T-helper 22 cell (primary cell): Measurements from ENCODE around the gene SPAG8.

Experiments
- DNase-seq: peaks from one replicate; pipeline ENCODE4 v3.0.0-alpha.2; 2020; ENCODE audit warnings: low read depth

SPAG8 gene

DNA sequence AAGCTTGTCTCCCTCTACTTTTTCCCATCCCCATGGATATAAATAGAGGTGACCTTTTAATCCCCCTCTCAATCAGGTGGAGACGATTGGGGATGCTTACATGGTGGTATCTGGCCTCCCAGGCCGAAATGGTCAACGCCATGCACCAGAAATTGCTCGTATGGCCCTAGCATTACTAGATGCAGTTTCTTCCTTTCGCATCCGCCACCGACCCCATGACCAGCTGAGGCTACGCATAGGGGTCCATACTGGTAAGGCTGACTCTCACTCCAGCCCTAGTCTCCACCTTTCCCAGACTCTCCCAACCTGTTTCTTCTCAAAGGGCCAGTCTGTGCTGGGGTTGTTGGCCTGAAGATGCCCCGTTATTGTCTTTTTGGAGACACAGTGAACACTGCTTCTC is 3.6 kb downstream of the SPAG8 start:
- DNase-seq = no peak

DNA sequence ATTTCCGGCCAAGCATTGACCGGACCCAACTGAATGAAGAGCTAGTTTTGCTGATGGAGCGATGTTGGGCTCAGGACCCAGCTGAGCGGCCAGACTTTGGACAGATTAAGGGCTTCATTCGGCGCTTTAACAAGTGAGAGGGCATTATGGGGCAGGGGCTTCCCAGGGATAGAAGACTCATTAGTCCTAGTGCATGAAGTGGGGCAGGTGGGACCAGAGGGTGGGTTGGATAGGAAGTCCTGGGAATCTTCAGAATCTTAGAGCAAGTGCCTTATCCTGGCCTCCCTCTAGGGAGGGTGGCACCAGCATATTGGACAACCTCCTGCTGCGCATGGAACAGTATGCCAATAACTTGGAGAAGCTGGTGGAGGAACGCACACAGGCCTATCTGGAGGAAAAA is 6.0 kb downstream of the SPAG8 start:
- no peak for DNase-seq

DNA sequence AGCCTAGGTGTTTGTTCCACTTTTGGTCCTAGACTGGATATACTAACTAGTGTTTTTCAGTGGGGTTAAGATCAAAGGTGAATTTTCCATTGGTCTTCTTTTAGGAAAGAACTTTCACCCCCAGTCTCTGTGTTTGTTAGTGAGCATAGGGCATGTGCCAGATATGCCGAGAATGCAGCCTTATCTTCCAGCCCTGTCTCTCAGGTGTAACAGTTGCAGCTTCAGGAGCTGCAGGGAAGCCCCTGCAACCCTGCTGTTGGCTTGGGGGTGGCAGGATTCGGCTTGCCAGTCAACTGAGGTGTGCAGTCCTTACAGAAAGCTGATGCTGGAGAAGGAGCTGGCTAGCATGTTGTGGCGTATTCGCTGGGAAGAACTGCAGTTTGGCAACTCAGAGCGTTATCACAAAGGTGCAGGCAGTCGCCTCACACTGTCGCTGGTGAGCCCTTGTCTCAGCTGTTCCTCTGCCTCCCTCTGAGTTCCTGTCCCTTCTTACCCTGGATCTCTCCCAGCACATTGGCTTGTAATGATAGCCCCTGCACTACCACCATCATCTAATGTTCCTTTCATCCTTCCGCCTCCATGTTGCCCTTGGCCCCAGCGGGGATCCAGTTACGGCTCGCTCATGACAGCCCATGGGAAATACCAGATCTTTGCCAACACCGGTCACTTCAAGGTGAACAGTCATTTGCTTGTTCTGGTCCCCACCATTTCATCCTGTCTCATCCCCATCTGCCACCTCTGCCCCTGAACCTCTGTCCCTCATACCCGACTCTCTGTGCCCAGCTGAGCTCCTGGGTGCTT is 10.5 kb downstream of the SPAG8 start:
- no peak for DNase-seq

DNA sequence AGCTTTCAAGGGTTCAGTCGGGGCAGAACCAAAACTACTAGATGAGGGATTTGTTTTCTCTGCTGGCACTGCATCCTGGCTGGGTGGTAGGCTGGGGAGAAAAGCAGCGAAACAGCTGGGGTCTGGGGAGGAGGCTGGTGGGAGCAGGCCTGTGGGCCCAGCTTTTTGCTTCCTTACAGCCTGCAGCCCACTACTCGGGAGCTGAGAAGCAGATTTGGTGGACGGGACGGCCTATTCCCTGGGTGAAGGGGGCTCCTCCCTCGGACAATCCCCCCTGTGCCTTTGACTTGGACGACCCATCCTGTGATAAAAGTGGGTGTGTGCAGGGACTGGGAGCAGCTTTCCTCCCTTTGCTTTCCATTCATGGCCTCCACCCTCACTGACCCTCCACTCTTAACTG is 11.5 kb downstream of the SPAG8 start:
- DNase-seq = no peak

DNA sequence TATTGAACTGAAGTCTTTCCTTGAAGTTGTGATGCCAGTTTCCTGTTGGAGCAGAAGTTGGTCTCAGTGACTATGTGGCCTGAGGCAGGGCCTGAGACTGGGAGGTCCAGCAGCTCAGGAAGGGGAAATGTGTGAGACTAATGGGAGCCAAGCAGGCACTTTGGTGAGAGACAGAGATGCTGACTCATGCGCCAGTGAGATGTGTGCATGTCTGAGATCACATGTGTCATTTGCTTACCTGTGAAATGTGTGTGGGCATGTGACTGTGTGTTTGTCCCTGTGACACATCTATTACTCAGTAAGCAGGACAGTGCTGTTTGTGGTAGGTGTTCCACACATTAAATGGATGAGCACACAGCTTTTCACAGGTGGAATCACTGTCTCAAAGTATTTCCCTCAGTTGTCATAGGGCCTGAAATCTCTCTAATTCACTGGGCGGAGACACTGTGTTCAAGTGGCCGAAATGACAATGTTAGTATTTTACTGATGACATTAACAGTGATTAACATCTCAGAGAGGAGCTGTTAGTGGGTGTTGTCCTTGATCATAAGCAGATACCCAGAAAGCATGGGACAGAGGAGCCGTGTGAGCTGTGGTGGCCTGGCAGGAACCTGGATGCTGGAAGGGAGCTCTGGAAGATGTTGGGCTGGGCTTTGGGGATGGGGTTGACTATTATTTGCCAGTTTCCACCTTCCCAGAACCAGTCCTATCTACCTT is 13.2 kb downstream of the SPAG8 start:
- no peak for DNase-seq

DNA sequence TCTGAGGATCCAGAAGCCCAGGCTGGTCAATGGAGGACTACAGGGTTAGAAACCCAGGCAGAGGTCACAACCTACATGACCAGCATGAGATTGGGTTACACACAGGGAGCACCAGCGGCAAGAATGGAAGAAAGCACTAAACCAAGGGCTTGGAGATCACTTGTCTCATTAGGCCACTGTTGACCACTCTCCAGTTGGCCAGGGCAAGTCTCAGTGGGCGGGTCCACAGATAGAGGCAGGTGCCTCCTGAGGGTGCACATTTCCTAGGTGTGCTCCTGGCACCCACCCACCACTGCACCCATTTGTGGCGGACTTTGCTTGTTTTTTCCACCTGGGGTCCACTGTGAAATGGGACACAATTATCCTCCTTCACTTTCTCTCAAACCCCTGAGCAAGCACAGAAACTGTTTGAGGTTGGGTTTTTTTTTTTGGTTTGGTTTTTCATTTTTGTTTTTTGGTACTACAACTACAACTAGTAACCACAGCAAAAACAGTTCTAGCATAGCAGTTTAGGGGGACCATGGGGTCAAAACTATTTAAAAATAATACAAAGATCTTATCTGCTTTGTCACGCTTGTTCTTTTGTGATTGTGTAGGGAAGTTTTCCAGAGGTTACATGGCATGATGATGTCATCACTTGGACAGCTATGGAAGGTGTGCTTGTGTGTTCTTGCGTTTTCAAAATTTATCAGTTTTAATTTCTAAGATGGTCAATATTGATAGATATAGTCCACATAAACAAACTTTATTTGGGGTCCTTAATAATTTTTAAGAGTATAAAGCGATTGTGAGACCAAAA is 14.6 kb downstream of the SPAG8 start:
- DNase-seq = no peak

DNA sequence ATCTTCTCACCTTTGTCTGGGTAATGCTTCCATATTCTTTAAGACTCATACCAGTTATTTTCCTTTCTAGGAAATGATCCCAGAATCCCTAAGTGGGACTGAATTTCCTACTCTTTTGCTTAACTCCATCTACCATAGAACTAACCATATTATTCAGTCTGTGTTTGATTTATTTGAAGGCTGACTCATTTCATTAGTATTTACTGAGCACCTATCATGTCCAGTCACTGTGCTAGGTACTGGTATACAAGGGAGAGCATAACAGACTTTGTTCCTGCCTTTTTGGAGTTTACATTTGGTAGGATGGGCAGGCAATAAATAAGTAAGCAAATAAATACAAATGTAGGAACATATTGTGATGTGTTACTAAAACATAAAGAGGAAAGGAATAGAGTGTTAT is 16.4 kb downstream of the SPAG8 start:
- DNase-seq = no peak

DNA sequence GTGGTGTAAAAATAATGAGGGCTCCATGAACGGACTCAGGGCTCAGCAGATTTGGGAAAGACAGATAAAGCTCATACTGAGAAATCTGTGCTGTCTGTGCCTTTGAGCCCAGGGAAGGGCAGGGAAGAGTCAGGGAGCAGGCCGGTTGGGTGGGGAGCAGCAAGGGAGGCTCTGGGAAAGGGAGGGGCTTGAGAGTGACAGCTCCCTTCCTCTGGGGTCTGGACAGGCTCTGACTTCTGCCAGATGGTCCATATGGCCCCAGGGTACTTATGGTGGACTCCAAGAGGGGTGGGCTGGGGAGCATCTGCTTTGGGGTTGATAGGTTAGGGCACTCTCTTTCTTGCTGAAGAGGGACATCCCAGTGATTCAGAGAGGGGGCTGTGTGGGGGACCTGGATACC is 18.6 kb downstream of the SPAG8 start:
- DNase-seq = no peak

DNA sequence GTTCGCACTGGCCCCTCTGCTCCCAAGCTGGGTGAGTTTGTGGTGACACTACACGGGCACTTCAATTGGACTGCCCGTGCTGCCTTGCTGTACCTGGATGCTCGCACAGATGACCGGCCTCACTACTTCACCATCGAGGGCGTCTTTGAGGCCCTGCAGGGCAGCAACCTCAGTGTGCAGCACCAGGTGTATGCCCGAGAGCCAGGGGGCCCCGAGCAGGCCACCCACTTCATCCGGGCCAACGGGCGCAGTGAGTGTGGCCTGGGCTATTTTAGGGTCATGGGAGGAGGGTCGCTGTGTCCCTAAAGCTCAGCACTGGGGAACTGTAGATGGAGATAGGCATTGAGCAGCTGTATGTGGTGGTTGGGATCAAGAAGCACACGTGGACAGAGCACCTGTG is 19.2 kb downstream of the SPAG8 start:
- DNase-seq = no peak

DNA sequence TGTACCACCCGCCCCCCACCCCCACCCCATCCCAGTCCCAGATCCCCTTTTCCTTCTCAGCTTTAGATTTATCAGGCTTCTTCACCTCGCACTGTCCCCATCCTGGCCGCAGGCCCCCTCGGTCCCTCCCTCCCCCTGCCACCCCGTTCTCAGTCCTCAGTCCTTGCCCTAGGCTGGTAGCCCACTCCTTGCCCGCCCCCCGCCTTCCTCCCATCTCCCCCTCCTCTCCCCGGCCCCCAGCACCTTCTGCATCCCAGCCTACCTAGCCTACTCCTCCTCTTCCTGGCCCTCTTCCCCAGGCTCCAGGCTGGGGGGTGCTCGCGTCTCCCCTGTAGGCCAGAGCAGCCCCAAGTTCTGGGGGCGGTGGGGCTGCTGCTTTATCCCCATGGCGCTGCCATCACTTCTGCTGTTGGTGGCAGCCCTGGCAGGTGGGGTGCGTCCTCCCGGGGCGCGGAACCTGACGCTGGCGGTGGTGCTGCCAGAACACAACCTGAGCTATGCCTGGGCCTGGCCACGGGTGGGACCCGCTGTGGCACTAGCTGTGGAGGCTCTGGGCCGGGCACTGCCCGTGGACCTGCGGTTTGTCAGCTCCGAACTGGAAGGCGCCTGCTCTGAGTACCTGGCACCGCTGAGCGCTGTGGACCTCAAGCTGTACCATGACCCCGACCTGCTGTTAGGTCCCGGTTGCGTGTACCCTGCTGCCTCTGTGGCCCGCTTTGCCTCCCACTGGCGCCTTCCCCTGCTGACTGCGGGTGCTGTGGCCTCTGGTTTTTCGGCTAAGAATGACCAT is 19.8 kb downstream of the SPAG8 start:
- DNase-seq = no peak

DNA sequence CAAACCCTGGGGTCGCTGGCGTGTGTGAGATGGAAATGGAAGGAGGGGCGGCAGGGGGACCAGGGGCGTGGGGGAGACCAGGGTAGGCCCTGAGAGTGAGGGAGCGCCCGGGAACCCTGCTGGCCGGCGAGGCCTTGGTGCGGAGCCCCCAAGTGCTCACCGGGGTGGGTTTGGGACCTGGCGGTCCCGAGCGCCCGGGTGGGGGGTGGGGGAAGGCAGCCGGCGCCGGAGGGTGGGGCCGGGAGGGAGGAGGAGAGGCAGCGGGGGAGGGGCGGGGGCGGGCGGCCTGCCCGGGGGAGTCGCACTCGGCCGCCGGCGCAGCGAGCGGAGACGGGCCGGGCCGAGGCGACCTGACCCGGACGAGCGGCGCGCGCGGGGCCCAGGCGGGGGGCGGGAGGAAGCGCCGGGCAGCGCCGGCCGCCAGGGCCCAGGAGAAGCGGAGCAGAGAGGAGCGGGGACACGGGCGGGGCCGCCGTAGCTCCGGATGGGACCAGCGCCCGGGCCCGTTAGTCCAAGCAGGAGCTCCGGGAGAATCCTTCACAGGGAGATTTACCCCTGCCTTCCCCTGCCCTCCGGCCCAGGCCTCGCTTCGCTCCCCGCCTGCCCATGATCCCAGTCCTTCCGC is 20.7 kb downstream of the SPAG8 start, which contains the start of gene NPR2:
TSS of gene NPR2 (plus strand) at position 295 of the 625 bp plus-strand sequence. CDS start 818 bp downstream, outside the sequence.
- DNase-seq = no peak

DNA sequence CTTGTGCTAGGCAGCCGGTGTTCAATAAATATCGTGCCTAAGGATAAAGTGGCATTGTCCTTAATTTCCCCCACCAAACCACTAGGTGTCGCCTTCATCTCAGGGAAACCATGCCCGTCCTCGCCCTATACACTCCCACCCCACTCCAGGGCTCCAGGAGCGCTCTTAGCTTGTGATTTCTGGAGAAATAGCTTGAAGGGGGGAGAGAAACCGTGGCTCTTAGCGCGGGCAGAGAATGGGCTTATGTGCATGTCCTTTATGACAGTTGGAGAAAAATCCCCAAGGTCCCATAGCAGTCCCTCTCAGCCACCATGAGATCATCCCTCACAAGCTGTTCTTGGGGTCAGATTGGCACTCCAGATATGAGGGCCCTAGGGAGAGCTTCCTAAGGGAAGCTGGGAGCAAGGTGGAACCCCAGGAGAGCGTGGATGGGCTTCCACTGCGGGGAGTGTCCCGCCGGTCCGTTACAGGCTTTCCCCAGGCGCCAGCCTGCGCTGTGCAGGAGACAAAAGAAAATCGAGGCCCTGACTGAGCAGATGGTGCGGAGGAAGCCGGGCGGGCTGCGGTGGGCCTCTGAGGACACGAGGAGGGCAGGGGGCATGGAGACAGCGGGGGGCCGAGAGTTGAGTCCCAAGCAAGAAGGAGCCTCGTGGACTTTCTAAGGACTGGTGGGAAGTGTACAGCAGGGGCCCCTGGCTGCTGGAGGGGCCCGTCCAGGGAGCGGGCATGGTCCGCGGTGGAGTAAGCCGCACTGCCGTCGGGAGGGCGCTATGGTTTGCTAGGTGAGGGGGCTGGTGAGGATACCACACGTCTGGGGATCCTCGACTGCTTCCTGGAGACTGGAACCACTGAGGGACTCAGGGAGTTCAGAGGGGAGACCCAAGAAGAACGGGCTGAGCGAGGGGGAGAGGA is 21.4 kb downstream of the SPAG8 start:
- no peak for DNase-seq

DNA sequence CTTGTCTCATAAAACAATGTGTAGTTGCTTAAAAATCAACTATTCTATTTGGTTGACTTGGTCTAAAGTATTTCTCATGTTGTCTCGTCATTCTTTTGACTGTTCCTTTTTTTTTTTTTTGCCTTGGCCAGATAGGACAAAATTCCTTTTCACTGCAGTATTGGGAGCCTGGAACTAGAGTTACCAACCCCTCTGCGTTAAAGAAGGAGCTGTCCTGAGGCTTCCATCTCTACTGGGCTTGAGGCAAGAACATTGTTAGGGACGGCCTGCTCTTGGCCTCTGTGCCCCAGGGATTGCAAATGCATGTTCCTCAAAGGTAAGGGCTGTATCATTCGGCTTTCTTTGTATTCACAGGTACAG is 22.1 kb downstream of the SPAG8 start:
- no peak for DNase-seq

DNA sequence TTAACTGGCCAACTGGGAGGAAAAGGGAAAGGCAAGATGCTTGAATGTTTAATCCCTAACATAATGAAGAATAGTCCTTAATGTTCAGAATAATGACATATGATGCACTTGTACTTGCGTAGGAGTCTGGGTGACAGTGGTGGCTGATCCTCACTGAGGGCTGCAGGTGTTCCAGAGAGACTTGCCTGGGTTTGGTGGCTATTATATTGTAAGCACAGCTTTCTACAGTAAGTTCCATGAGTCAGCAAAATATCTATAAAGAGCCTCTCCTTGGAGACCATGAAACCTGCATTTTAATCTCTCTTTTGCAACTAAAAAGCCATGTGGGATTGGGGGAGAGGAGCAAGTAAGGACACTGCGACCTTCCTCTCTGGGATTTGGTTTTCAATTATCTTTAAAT is 22.5 kb downstream of the SPAG8 start:
- no peak for DNase-seq

DNA sequence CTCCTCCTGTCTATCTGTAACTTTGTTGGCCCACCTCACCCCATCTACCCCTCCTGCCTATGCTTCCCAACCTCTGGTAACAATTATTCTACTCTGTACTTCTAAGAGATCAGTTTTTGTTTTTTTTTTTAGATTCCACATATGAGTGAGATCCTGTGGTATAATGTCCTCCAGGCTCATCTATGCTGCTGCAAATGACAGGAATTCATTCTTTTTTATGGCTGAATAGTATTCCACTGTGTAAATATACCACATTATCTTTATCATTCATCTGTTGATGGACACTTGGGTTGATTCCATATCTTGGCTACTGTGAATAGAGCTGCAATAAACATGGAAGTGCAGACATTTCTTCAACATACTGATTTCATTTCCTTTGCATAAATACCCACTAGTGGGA is 28.6 kb downstream of the SPAG8 start:
- no peak for DNase-seq

DNA sequence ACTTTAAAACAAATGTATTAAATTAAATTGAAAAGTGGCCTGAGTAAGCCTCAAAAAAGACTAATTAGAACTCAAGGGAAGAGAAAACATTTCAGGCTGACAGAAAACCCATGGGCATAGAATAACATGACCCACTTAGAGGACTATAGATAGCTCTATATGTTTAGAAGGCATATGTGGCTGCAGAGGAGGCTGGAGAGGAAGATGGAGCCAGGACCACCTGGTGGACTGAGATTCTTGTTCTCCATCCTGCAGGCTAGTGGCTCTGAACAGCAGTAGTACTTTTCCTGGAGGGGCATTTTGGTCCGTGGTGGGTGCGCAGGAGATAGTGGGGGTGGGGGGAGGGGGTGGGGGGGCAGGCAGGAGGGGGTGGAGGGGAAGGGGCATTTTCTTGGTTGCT is 31.0 kb downstream of the SPAG8 start:
- DNase-seq = no peak

DNA sequence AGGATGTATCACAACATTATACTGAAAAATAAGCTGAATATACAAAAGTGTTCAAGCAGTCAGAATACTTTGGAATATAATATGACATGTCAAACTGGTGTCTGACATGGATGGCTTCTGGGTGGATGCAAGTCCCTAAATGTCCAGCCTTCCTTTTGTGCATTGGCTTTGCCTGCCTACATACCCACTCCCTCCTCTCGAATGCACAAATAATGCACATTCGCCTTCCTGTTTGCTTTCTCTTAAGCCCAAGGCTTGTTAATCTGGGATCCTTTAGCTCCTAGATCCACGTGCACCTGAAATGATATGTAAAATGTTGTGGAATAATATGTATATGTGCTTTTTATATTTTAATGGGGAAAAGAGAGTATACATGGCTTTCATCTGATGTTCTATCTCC is 33.6 kb downstream of the SPAG8 start:
- DNase-seq = no peak

DNA sequence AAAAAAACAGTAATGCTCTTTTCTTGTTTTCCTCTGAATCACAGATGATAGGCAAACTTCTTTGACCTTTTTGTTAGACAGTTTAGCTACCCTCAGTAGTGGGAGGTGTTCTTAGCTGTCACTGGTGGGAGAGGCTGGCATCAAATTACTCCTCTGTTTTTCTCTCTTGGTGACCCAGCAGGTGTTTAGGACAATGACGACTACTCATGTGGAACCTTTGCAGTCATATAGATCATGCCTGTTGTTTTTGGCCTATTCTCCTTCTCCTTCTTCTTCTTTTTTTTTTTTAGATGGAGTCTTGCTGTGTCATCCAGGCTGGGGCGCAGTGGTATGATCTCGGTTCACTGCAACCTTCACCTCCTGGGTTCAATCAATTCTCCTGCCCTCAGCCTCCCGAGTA is 36.0 kb downstream of the SPAG8 start:
- no peak for DNase-seq

DNA sequence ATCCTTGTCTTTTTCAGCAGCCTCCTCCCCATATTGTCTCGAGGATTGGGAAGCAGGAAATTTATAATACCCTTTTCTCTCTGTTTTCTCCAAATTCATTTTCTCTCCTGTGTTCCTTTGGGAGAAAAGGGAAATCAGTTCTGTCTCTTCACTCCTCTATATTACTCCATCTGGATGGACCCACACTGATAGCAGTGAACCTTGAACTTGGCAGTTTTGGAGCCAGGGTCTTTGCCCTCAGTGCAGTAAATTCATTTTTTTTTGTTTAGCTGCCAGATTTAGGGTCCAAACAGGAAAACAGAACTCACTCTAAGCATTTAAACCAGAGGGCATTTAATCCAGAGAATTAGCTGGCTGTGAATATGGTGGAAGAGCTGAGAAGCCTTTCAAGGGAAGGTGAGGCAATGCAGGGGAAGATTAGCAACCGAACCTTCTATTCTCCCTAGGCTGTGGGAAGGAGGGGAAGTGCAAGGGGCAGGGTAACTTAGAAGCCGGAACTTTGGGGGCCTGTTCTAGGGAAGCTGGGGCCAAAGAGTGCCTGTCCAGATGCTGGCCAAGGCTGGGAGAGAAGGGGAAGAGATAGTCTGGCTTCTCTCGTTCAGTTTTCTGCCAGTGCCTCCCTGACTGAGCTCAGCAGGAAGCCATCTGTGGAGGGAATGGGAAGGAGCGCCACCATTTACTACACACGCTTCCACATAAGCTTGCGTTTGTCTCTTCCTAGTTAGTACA is 37.0 kb downstream of the SPAG8 start:
- no peak for DNase-seq

DNA sequence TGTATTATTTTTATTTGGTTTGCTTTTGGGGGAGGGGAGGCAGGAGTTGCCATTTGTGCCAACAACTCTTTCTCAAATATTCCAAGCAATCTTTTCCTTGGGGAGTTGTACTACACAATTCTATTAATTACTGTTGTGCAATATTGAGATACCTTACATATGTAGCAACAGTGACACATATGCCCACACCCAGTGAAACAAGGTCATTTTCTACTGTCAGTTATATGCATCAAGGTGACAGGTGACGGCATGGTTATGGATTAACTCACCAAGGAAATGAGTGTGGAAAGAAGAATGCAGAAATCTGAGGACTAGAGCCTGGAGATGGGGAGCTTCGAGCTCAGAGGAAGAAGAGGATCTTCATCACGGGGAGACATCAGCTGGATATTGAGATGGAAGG is 40.1 kb downstream of the SPAG8 start:
- DNase-seq = no peak
